GM12801 (cell line): Measurements from ENCODE around the gene TMEM130.

Source experiments
- CTCF ChIP-seq: IDR thresholded peaks from one replicate; pipeline ENCODE4 v1.5.1; 2011; ENCODE audit warnings: control low read depth; ENCODE audit not compliant: insufficient read length; ENCODE audit errors: extremely low read depth

The TMEM130 gene

GRCh38 chr7:98869597-98870120 is at the start of gene TMEM130:
TMEM130 (minus strand) TSS chr7:98870014; CDS start chr7:98869861, 153 bp downstream.
- no peak for TF ChIP-seq CTCF

- TF ChIP-seq CTCF = no peak
These were observed 47.5 kb upstream of the TMEM130 start for GRCh38 chr7:98917331-98917730.

GRCh38 chr7:98913612-98914011 is 43.8 kb upstream of the TMEM130 start:
- TF ChIP-seq CTCF = no peak

GRCh38 chr7:98913026-98913425 is 43.2 kb upstream of the TMEM130 start:
- TF ChIP-seq CTCF = no peak

GRCh38 chr7:98911916-98912315 is 42.1 kb upstream of the TMEM130 start:
- no peak for TF ChIP-seq CTCF

GRCh38 chr7:98910427-98910826 is 40.6 kb upstream of the TMEM130 start:
- TF ChIP-seq CTCF = no peak

- no peak for TF ChIP-seq CTCF
These were observed 39.7 kb upstream of the TMEM130 start for GRCh38 chr7:98909487-98909886.
